GM23248 (cell line): ENCODE results near the gene TAS2R7.

Experiments
- EZH2 ChIP-seq: fragments of 200-600 bp; sonication (generic); IDR thresholded peaks from 2 replicates; pipeline ENCODE4 v1.6.1; 2018; ENCODE audit warnings: antibody characterized with exemption, mild to moderate bottlenecking; ENCODE audit not compliant: insufficient read depth, poor library complexity, severe bottlenecking
- EZH2phosphoT487 ChIP-seq: fragments of 200-600 bp; sonication (generic); IDR thresholded peaks from 2 replicates; pipeline ENCODE4 v1.6.1; 2018; ENCODE audit warnings: antibody characterized with exemption, moderate library complexity, mild to moderate bottlenecking, low read depth; ENCODE audit not compliant: insufficient read depth

GRCh38 chr12:10779103-10779502 lies 23.3 kb downstream of the TAS2R7 start:
- TF ChIP-seq EZH2: no peak
- no peak for TF ChIP-seq EZH2phosphoT487
